Naive B cell (primary cell): ENCODE results near the gene LDLRAD4. TPM values are rescaled to one million over a fixed set of nuclear protein-coding genes. Genes with fewer than 3 reads are reported as not detected.

Source experiments
- ATAC-seq, 2 donors: fragments of 150-1000 bp; cut with Tn5 transposase; 2 replicates each; pipeline ENCODE4 v1.10.0; 2021; ENCODE audit warnings: low read depth in 2 of 2, mild to moderate bottlenecking in 2 of 2, moderate library complexity in 2 of 2
- DNase-seq: peaks from one replicate; pipeline ENCODE4 v3.0.0; 2022
- H3K27ac Mint-ChIP-seq, 6 donors: one replicate each; pipeline ENCODE4 v1.8.0; 2020 to 2022; ENCODE audit warnings: mild to moderate bottlenecking in 6 of 6, mixed read lengths in 6 of 6, moderate library complexity in 5 of 6, inconsistent platforms in 2 of 6
- H3K27me3 Mint-ChIP-seq, 3 donors: one replicate each; pipeline ENCODE4 v1.8.0; 2021 to 2022; ENCODE audit warnings: mixed read lengths in 3 of 3, mild to moderate bottlenecking in 1 of 3
- H3K36me3 Mint-ChIP-seq, 2 donors: one replicate each; pipeline ENCODE4 v1.8.0; 2020 to 2022; ENCODE audit warnings: mixed read lengths in 2 of 2, inconsistent platforms in 1 of 2, mild to moderate bottlenecking in 1 of 2
- H3K4me1 Mint-ChIP-seq, 3 donors: one replicate each; pipeline ENCODE4 v1.8.0; 2020 to 2022; ENCODE audit warnings: mixed read lengths in 3 of 3, inconsistent platforms in 1 of 3, mild to moderate bottlenecking in 1 of 3, moderate library complexity in 1 of 3
- H3K4me3 Mint-ChIP-seq, 8 donors: one replicate each; pipeline ENCODE4 v1.8.0; 2020 to 2022; ENCODE audit warnings: mild to moderate bottlenecking in 8 of 8, mixed read lengths in 8 of 8, moderate library complexity in 8 of 8, inconsistent platforms in 2 of 8
- H3K9me3 Mint-ChIP-seq, 7 donors: one replicate each; pipeline ENCODE4 v1.8.0; 2020 to 2022; ENCODE audit warnings: mixed read lengths in 7 of 7, mild to moderate bottlenecking in 5 of 7, inconsistent platforms in 2 of 7, moderate library complexity in 1 of 7
- polyA plus RNA-seq, 6 donors: library from polyadenylated mRNA; unstranded; fragments of 300-500 nt; fragmentation: Illumina TruSeq; gene quantifications; one replicate each; pipeline ENCODE4 v1.2.3, GENCODE V29; 2021; ENCODE audit warnings: low read depth in 6 of 6

LDLRAD4 gene
- polyA plus RNA-seq, 6 donors from 2014 or later = 6.4 to 16.1 (median 9.2) TPM

- Mint-ChIP-seq H3K4me1 (peaks cover 45 to 58% (median 54%) of the 10 kb centered on the region in 3 donors), H3K9me3 (no peaks in the 10 kb centered on the region), H3K27me3 (no peaks in the 10 kb centered on the region), H3K36me3 (no peaks in the 10 kb centered on the region), H3K4me3 (no peak overlapping the region), H3K27ac (peak overlapping the region in 1 of 6 donors; percentile 100)
- DNase-seq = no peak
- no peak for ATAC-seq
These were observed 399.4 kb downstream of the LDLRAD4 start for GRCh38 chr18:13617826-13618515.

- Mint-ChIP-seq H3K4me1 (peaks cover 36 to 54% (median 45%) of the 10 kb centered on the region in 3 donors), H3K36me3 (no peaks in the 10 kb centered on the region), H3K27ac (peak overlapping the region in 3 of 6 donors; percentile 10 to 64 (median 15)), H3K27me3 (no peaks in the 10 kb centered on the region), H3K9me3 (no peaks in the 10 kb centered on the region), H3K4me3 (no peak overlapping the region)
- ATAC-seq (no peak), DNase-seq (no peak)
These were observed 400.3 kb downstream of the LDLRAD4 start for GRCh38 chr18:13618760-13619438.

GRCh38 chr18:13619505-13620205, 401.1 kb downstream of the LDLRAD4 start:
- H3K4me3 Mint-ChIP-seq = no peak overlapping the region
- no peaks in the 10 kb centered on the region for H3K27me3 Mint-ChIP-seq
- H3K27ac Mint-ChIP-seq = peak overlapping the region in 2 of 6 donors; percentile 14 to 72
- peaks cover 29 to 47% (median 37%) of the 10 kb centered on the region in 3 donors for H3K4me1 Mint-ChIP-seq
- no peaks in the 10 kb centered on the region for H3K36me3 Mint-ChIP-seq
- no peaks in the 10 kb centered on the region for H3K9me3 Mint-ChIP-seq
- DNase-seq = no peak
- ATAC-seq = no peak

GRCh38 chr18:13620206-13620672, 401.7 kb downstream of the LDLRAD4 start:
- Mint-ChIP-seq H3K4me1 (peaks cover 23 to 41% (median 32%) of the 10 kb centered on the region in 3 donors), H3K9me3 (no peaks in the 10 kb centered on the region), H3K27ac (peak overlapping the region in 4 of 6 donors; percentile 28 to 73 (median 64)), H3K36me3 (no peaks in the 10 kb centered on the region), H3K4me3 (no peak overlapping the region), H3K27me3 (no peaks in the 10 kb centered on the region)
- DNase-seq (no peak), ATAC-seq (no peak)

- Mint-ChIP-seq H3K4me3 (peak overlapping the region in 1 of 8 donors; percentile 25), H3K36me3 (no peaks in the 10 kb centered on the region), H3K27me3 (no peaks in the 10 kb centered on the region), H3K9me3 (no peaks in the 10 kb centered on the region), H3K27ac (peak overlapping the region in 3 of 6 donors; percentile 32 to 72 (median 56)), H3K4me1 (peaks cover 17 to 34% (median 25%) of the 10 kb centered on the region in 3 donors)
- DNase-seq = no peak
- ATAC-seq = no peak
These were observed 402.4 kb downstream of the LDLRAD4 start for GRCh38 chr18:13620818-13621445.

GRCh38 chr18:13621446-13621849, 402.9 kb downstream of the LDLRAD4 start:
- peaks cover 12 to 29% (median 20%) of the 10 kb centered on the region in 3 donors for H3K4me1 Mint-ChIP-seq
- H3K4me3 Mint-ChIP-seq = no peak overlapping the region
- H3K27me3 Mint-ChIP-seq = no peaks in the 10 kb centered on the region
- no peaks in the 10 kb centered on the region for H3K9me3 Mint-ChIP-seq
- DNase-seq (no peak), ATAC-seq (no peak)
- peak overlapping the region in 2 of 6 donors; percentile 30 to 67 for H3K27ac Mint-ChIP-seq
- no peaks in the 10 kb centered on the region for H3K36me3 Mint-ChIP-seq

GRCh38 chr18:13621886-13622619, 403.5 kb downstream of the LDLRAD4 start:
- no peak overlapping the region for H3K4me3 Mint-ChIP-seq
- no peaks in the 10 kb centered on the region for H3K36me3 Mint-ChIP-seq
- no peaks in the 10 kb centered on the region for H3K27me3 Mint-ChIP-seq
- H3K4me1 Mint-ChIP-seq = peaks cover 8 to 23% (median 16%) of the 10 kb centered on the region in 3 donors
- DNase-seq = no peak
- ATAC-seq = no peak
- H3K27ac Mint-ChIP-seq = peak overlapping the region in 1 of 6 donors; percentile 67
- H3K9me3 Mint-ChIP-seq = no peaks in the 10 kb centered on the region

GRCh38 chr18:13622751-13623150, 404.2 kb downstream of the LDLRAD4 start:
- DNase-seq = no peak
- H3K27ac Mint-ChIP-seq = peak overlapping the region in 2 of 6 donors; percentile 64 to 86
- no peaks in the 10 kb centered on the region for H3K9me3 Mint-ChIP-seq
- H3K36me3 Mint-ChIP-seq = no peaks in the 10 kb centered on the region
- H3K27me3 Mint-ChIP-seq = no peaks in the 10 kb centered on the region
- peaks cover 6 to 21% (median 11%) of the 10 kb centered on the region in 3 donors for H3K4me1 Mint-ChIP-seq
- no peak for ATAC-seq
- H3K4me3 Mint-ChIP-seq = no peak overlapping the region

- peak overlapping the region in 3 of 6 donors; percentile 53 to 64 (median 60) for H3K27ac Mint-ChIP-seq
- H3K27me3 Mint-ChIP-seq = no peaks in the 10 kb centered on the region
- ATAC-seq = no peak
- H3K4me1 Mint-ChIP-seq = peaks cover 7 to 17% (median 8%) of the 10 kb centered on the region in 3 donors
- H3K9me3 Mint-ChIP-seq = no peaks in the 10 kb centered on the region
- DNase-seq = no peak
- no peak overlapping the region for H3K4me3 Mint-ChIP-seq
- no peaks in the 10 kb centered on the region for H3K36me3 Mint-ChIP-seq
These were observed 404.8 kb downstream of the LDLRAD4 start for GRCh38 chr18:13623348-13623747.

- H3K9me3 Mint-ChIP-seq = no peaks in the 10 kb centered on the region
- no peaks in the 10 kb centered on the region for H3K27me3 Mint-ChIP-seq
- H3K27ac Mint-ChIP-seq = peak overlapping the region in 4 of 6 donors; percentile 23 to 60 (median 38)
- H3K4me1 Mint-ChIP-seq = peaks cover 9 to 21% (median 10%) of the 10 kb centered on the region in 3 donors
- no peaks in the 10 kb centered on the region for H3K36me3 Mint-ChIP-seq
- no peak overlapping the region for H3K4me3 Mint-ChIP-seq
- ATAC-seq (no peak), DNase-seq (no peak)
These were observed 405.3 kb downstream of the LDLRAD4 start for GRCh38 chr18:13623871-13624270.

- Mint-ChIP-seq H3K27me3 (no peaks in the 10 kb centered on the region), H3K27ac (peak overlapping the region in 3 of 6 donors; percentile 33 to 56 (median 48)), H3K9me3 (no peaks in the 10 kb centered on the region), H3K36me3 (no peaks in the 10 kb centered on the region), H3K4me3 (no peak overlapping the region), H3K4me1 (peaks cover 10 to 25% (median 11%) of the 10 kb centered on the region in 3 donors)
- DNase-seq = no peak
- ATAC-seq = no peak
These were observed 406.1 kb downstream of the LDLRAD4 start for GRCh38 chr18:13624563-13625237.

GRCh38 chr18:13625355-13625754, 406.8 kb downstream of the LDLRAD4 start:
- H3K27ac Mint-ChIP-seq = peak overlapping the region in 2 of 6 donors; percentile 33 to 48
- peaks cover 11 to 27% (median 14%) of the 10 kb centered on the region in 3 donors for H3K4me1 Mint-ChIP-seq
- DNase-seq (no peak), ATAC-seq (no peak)
- H3K36me3 Mint-ChIP-seq = no peaks in the 10 kb centered on the region
- no peaks in the 10 kb centered on the region for H3K27me3 Mint-ChIP-seq
- no peak overlapping the region for H3K4me3 Mint-ChIP-seq
- no peaks in the 10 kb centered on the region for H3K9me3 Mint-ChIP-seq
